CD4-positive, alpha-beta T cell (primary cell): ENCODE measurements around the gene DHX57. TPM values are rescaled to one million over a fixed set of nuclear protein-coding genes. Genes with fewer than 3 reads are reported as not detected.
A peak's percentile ranks its signal among the peaks of the same experiment; 100 is the strongest.

Experiments
- ATAC-seq: fragments of 200-7000 bp; cut with Tn5 transposase; one replicate; pipeline ENCODE4 v1.10.0; 2022; ENCODE audit warnings: mild to moderate bottlenecking; ENCODE audit not compliant: poor library complexity
- CTCF ChIA-PET: fragments of 350-600 bp; sonication (Branson Sonifier 250); formaldehyde crosslinking; loops from one replicate; lab custom pipeline; 2021; ENCODE audit warnings: antibody characterized with exemption, inconsistent platforms; lab: Charles Lee
- POLR2A ChIA-PET: fragments of 350-600 bp; sonication (Branson Sonifier 250); formaldehyde crosslinking; loops from one replicate; lab custom pipeline; 2021; ENCODE audit warnings: antibody characterized with exemption, inconsistent platforms; lab: Charles Lee
- DNase-seq, 14 experiments: peaks; one replicate each; pipeline ENCODE4 v3.0.0-alpha.2; 2013 to 2020; ENCODE audit warnings: mixed read lengths in 2 of 14
- H3K27ac ChIP-seq, 2 donors: one replicate each; pipeline versions ENCODE4 v1.5.1 to v1.7.0; 2013; ENCODE audit warnings: low read length in 2 of 2, low read depth in 1 of 2, mild to moderate bottlenecking in 1 of 2
- H3K27me3 ChIP-seq, 2 experiments: 1 replicate in 1 of 2; 2 replicates in 1 of 2; pipeline versions ENCODE4 v1.6.1 to v1.7.0; 2013; ENCODE audit warnings: low read length in 2 of 2, control low read depth in 1 of 2, mild to moderate bottlenecking in 1 of 2, moderate library complexity in 1 of 2; ENCODE audit not compliant: insufficient read depth in 2 of 2, control insufficient read depth in 1 of 2
- H3K36me3 ChIP-seq: one replicate; pipeline ENCODE4 v1.6.1; 2013; ENCODE audit warnings: low read length, control low read depth; ENCODE audit not compliant: insufficient read depth
- H3K4me1 ChIP-seq: one replicate; pipeline ENCODE4 v1.6.1; 2013; ENCODE audit warnings: low read length, control low read depth; ENCODE audit not compliant: insufficient read depth
- H3K4me3 ChIP-seq: one replicate; pipeline ENCODE4 v1.5.1; 2013; ENCODE audit warnings: mild to moderate bottlenecking, low read length, moderate library complexity
- H3K9me3 ChIP-seq, 2 experiments: 1 replicate in 1 of 2; 2 replicates in 1 of 2; pipeline versions ENCODE4 v1.6.1 to v1.7.0; 2013; ENCODE audit warnings: low read length in 2 of 2, mild to moderate bottlenecking in 2 of 2, control low read depth in 1 of 2, moderate library complexity in 1 of 2; ENCODE audit not compliant: control insufficient read depth in 1 of 2, insufficient read depth in 1 of 2
- H3K27ac Mint-ChIP-seq: one replicate; pipeline ENCODE4 v1.8.0; 2020; ENCODE audit warnings: mixed read lengths
- H3K27me3 Mint-ChIP-seq: one replicate; pipeline ENCODE4 v1.8.0; 2021; ENCODE audit warnings: mixed read lengths
- H3K36me3 Mint-ChIP-seq: one replicate; pipeline ENCODE4 v1.8.0; 2021; ENCODE audit warnings: low read depth, mixed read lengths
- H3K4me1 Mint-ChIP-seq: one replicate; pipeline ENCODE4 v1.8.0; 2021; ENCODE audit warnings: low read depth, mixed read lengths
- H3K4me3 Mint-ChIP-seq: one replicate; pipeline ENCODE4 v1.8.0; 2020; ENCODE audit warnings: mild to moderate bottlenecking, mixed read lengths
- H3K9me3 Mint-ChIP-seq: one replicate; pipeline ENCODE4 v1.8.0; 2020; ENCODE audit warnings: mixed read lengths
- intact Hi-C, 2 experiments: fragments of 100-400 bp; cut with DNase I in 1 of 2; cut with micrococcal nuclease in 1 of 2; formaldehyde crosslinking; loops; one replicate each; pipeline versions ENCODE4 v1.15.1 to v1.9.0; 2023 to 2025; cut with DNase I, micrococcal nuclease
- total RNA-seq, 174 experiments: library from RNA in 2 of 174; stranded (reverse) in 2 of 174; gene quantifications; one replicate each; pipeline ENCODE4 v1.2.3 and lab custom pipeline; 2021 to 2026
- TF ChIP-seq, protein P1 (sequence below): fragments of 200-600 bp; IDR thresholded peaks from one replicate; pipeline ENCODE4 v1.8.0; 2022; ENCODE audit warnings: antibody characterized with exemption, mild to moderate bottlenecking

The DHX57 gene
- total RNA-seq, 2 experiments from 2014 or later: 13.9 to 14.1 TPM

- Histone ChIP-seq H3K27me3 (no peaks in the 10 kb centered on the region), H3K36me3 (no peaks in the 10 kb centered on the region), H3K9me3 (no peaks in the 10 kb centered on the region), H3K27ac (no peak overlapping the region), H3K4me1 (no peaks in the 10 kb centered on the region), H3K4me3 (no peak overlapping the region)
- Mint-ChIP-seq H3K27me3 (no peaks in the 10 kb centered on the region), H3K36me3 (no peaks in the 10 kb centered on the region), H3K9me3 (no peaks in the 10 kb centered on the region), H3K4me3 (no peak overlapping the region), H3K27ac (no peak overlapping the region), H3K4me1 (no peaks in the 10 kb centered on the region)
- DNase-seq (no peak), ATAC-seq (no peak)
- ChIA-PET POLR2A (interaction anchor here (1.2 kb wide), 1 partner anchor 11 kb away, joined by 4 read pairs; no protein-coding TSS in a partner anchor), CTCF (no interaction called here)
- intact Hi-C loops: no loop called here
- TF ChIP-seq, protein P1, sequence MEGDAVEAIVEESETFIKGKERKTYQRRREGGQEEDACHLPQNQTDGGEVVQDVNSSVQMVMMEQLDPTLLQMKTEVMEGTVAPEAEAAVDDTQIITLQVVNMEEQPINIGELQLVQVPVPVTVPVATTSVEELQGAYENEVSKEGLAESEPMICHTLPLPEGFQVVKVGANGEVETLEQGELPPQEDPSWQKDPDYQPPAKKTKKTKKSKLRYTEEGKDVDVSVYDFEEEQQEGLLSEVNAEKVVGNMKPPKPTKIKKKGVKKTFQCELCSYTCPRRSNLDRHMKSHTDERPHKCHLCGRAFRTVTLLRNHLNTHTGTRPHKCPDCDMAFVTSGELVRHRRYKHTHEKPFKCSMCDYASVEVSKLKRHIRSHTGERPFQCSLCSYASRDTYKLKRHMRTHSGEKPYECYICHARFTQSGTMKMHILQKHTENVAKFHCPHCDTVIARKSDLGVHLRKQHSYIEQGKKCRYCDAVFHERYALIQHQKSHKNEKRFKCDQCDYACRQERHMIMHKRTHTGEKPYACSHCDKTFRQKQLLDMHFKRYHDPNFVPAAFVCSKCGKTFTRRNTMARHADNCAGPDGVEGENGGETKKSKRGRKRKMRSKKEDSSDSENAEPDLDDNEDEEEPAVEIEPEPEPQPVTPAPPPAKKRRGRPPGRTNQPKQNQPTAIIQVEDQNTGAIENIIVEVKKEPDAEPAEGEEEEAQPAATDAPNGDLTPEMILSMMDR: no peak
Measured at GRCh38 chr2:38887347-38887746, 11.6 kb upstream of the DHX57 start.

DNA sequence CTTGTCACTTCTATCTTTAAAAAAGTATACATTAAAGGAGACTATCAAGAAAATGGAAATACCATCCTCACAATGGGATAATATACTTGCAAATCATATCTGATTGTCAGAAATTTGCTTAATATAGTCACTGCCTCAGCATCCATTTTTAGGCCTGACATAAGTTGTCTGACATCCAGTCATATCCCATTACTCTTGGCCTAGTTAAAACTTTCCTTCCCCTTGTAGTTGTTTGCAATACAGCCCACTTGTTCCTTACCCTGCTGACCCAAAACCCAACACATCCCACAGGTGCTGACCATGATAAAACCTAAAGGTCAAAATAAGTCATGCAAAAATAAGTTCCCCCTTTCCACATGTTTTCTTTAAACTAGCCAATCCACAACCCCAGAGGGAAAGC, 10.3 kb upstream of the DHX57 start:
- Mint-ChIP-seq H3K36me3 (no peaks in the 10 kb centered on the region), H3K9me3 (no peaks in the 10 kb centered on the region), H3K4me1 (no peaks in the 10 kb centered on the region), H3K27me3 (no peaks in the 10 kb centered on the region), H3K27ac (no peak overlapping the region), H3K4me3 (no peak overlapping the region)
- DNase-seq (no peak), ATAC-seq (no peak)
- no peaks in the 10 kb centered on the region for H3K27me3 ChIP-seq
- CTCF ChIA-PET: no interaction called here
- TF ChIP-seq, protein P1: no peak
- intact Hi-C loops: no loop called here
- no peak overlapping the region for H3K27ac ChIP-seq
- no peaks in the 10 kb centered on the region for H3K4me1 ChIP-seq
- no peak overlapping the region for H3K4me3 ChIP-seq
- H3K36me3 ChIP-seq: no peaks in the 10 kb centered on the region
- H3K9me3 ChIP-seq: no peaks in the 10 kb centered on the region
- POLR2A ChIA-PET: interaction anchor here (1.2 kb wide), 1 partner anchor 10 kb away, joined by 4 read pairs; no protein-coding TSS in a partner anchor

GRCh38 chr2:38876407-38876806, 673 bp upstream of the DHX57 start:
- intact Hi-C loops: loop anchor here in 1 of 2 experiments (5.0 kb wide), 1 partner anchor 99 kb away; the partner anchor contains the start of gene GEMIN6
- ChIA-PET POLR2A (interaction anchor here (0.8 to 1.8 kb wide), 5 partner anchors 10 to 273 kb away, joined by 4 to 10 read pairs (median 6); partner anchors contain the start of genes HNRNPLL and SRSF7), CTCF (no interaction called here)
- TF ChIP-seq, protein P1: no peak
- H3K27me3 Mint-ChIP-seq: no peaks in the 10 kb centered on the region
- peaks cover under 1% of the 10 kb centered on the region for H3K9me3 Mint-ChIP-seq
- Histone ChIP-seq H3K9me3 (peaks cover 0 to 3% of the 10 kb centered on the region in 2 experiments), H3K4me3 (peak overlapping the region; percentile 91), H3K36me3 (no peaks in the 10 kb centered on the region), H3K27ac (no peak overlapping the region), H3K27me3 (no peaks in the 10 kb centered on the region), H3K4me1 (peaks cover 13% of the 10 kb centered on the region)
- ATAC-seq (no peak), DNase-seq (no peak)
- peak overlapping the region; percentile 97 for H3K4me3 Mint-ChIP-seq
- H3K36me3 Mint-ChIP-seq: peaks cover 29% of the 10 kb centered on the region
- H3K27ac Mint-ChIP-seq: peak overlapping the region; percentile 90
- H3K4me1 Mint-ChIP-seq: peaks cover 26% of the 10 kb centered on the region
